ENCODE data around the gene TSHR. TPM values are rescaled to one million over a fixed set of nuclear protein-coding genes. Genes with fewer than 3 reads are reported as not detected.

Gene TSHR
- total and polyA plus RNA-seq, 2 experiments from 2014 or later: 0.59 to 0.78 TPM

GRCh38 chr14:80988192-80988591 is 32.8 kb downstream of the TSHR start (continued):
- TF ChIP-seq ZNF462 (CRISPR knock-in tag; IDR thresholded peaks at IDR 0.05) (no peak), ZNF114 (CRISPR knock-in tag; IDR thresholded peaks at IDR 0.05) (no peak), ZNF331 (CRISPR knock-in tag; IDR thresholded peaks at IDR 0.05; ENCODE audit: low read depth) (no peak)

GRCh38 chr14:80988735-80989429 is 33.5 kb downstream of the TSHR start:
- H3K36me3 Mint-ChIP-seq (ENCODE audit: low read depth): no peaks in the 10 kb centered on the region
- no peaks in the 10 kb centered on the region for H3K4me1 Mint-ChIP-seq
- H4K20me1 ChIP-seq (replicated peaks; ENCODE audit: insufficient read depth): no peaks in the 10 kb centered on the region
- no peak for TF ChIP-seq POLR2AphosphoS5 (IDR thresholded peaks at IDR 0.05; ENCODE audit: low read depth)
- TF ChIP-seq REST (IDR thresholded peaks at IDR 0.05; ENCODE audit: unreplicated experiment): no peak
- TF ChIP-seq CTCF (conservative IDR thresholded peaks at IDR 0.05; ENCODE audit: low read depth in 2 of 2): no peak
- TF ChIP-seq EZH2phosphoT487 (IDR thresholded peaks at IDR 0.05; ENCODE audit: unreplicated experiment): no peak
- no peak for TF ChIP-seq ETS1 (IDR thresholded peaks at IDR 0.05)

More at GRCh38 chr14:80988735-80989429, 33.5 kb downstream of the TSHR start:
- H3K4me3 Mint-ChIP-seq: no peak overlapping the region
- Histone ChIP-seq H3K4me2 (no peak overlapping the region), H3K27ac (ENCODE audit: low read depth) (no peak overlapping the region), H3K9me2 (ENCODE audit: insufficient read depth) (no peaks in the 10 kb centered on the region), H3K4me3 (no peak overlapping the region), H2AFZ (no peak overlapping the region), H3K27me3 (ENCODE audit: insufficient read depth) (no peaks in the 10 kb centered on the region), H3K4me1 (ENCODE audit: insufficient read depth) (no peaks in the 10 kb centered on the region), H3K79me2 (replicated peaks; ENCODE audit: insufficient read depth) (no peaks in the 10 kb centered on the region), H3F3A (replicated peaks; ENCODE audit: low read depth) (no peaks in the 10 kb centered on the region), H3K36me3 (ENCODE audit: insufficient read depth) (no peaks in the 10 kb centered on the region)
- no peak overlapping the region for H3K27ac Mint-ChIP-seq
- DNase-seq (ENCODE audit: low spot score) (no peak), ATAC-seq (no peak)
- no peaks in the 10 kb centered on the region for H3K9me3 Mint-ChIP-seq
- H3K27me3 Mint-ChIP-seq (ENCODE audit: insufficient read depth, low read depth, poor library complexity): no peaks in the 10 kb centered on the region
